Measurements from ENCODE around the gene CHAF1A. TPM values are rescaled to one million over a fixed set of nuclear protein-coding genes. Genes with fewer than 3 reads are reported as not detected.

Gene CHAF1A
- 10 to 100 TPM; 77.0 to 78.9 TPM for total RNA-seq

- CTCF ChIA-PET, result interaction anchor here (0.5 to 3.2 kb wide), 14 partner anchors 20 to 740 kb away, joined by 3 to 13 read pairs (median 3); partner anchors contain the start of gene STAP2
Measured at GRCh38 chr19:4402171-4403004, at the start of gene CHAF1A. Gene CHAF1A, plus strand, starts transcription at chr19:4402640. Its CDS starts 123 bp downstream, at chr19:4402763.

GRCh38 chr19:4352701-4353121 is 49.7 kb upstream of the CHAF1A start:
- Mint-ChIP-seq H3K27me3 (no peaks in the 10 kb centered on the region), H3K4me1 (no peaks in the 10 kb centered on the region), H3K9me3 (ENCODE audit: low read depth) (no peaks in the 10 kb centered on the region), H3K27ac (no peak overlapping the region), H3K36me3 (ENCODE audit: low read depth) (peaks cover 3% of the 10 kb centered on the region), H3K4me3 (no peak overlapping the region)
- ATAC-seq (peak; percentile 72), DNase-seq (peak; percentile 74)
- intact Hi-C loops (cut with DNase I, micrococcal nuclease), result loop anchor here (1.0 kb wide), 1 partner anchor 85 kb away; no protein-coding TSS in a partner anchor
- ChIA-PET CTCF (interaction anchor here (0.5 to 3.1 kb wide), 21 partner anchors 10 to 174 kb away, joined by 3 to 52 read pairs (median 4); partner anchors contain the start of genes MPND and YJU2), POLR2A (interaction anchor here (1.2 to 1.9 kb wide), 3 partner anchors 9 to 86 kb away, joined by 4 to 11 read pairs (median 7); partner anchors contain the start of gene MPND)

More at GRCh38 chr19:4402171-4403004, at the start of gene CHAF1A:
- Mint-ChIP-seq H3K27ac (peak within 1 kb of the TSS; percentile 95), H3K36me3 (ENCODE audit: low read depth) (peaks cover 34% of the 10 kb centered on the region), H3K4me3 (peak within 1 kb of the TSS; percentile 93), H3K9me3 (ENCODE audit: low read depth) (no peaks in the 10 kb centered on the region), H3K4me1 (peaks cover 55% of the 10 kb centered on the region), H3K27me3 (no peaks in the 10 kb centered on the region)
- DNase-seq (peak; percentile 100), ATAC-seq (peak; percentile 97)
- POLR2A ChIA-PET, result interaction anchor here (0.5 to 1.4 kb wide), 9 partner anchors 12 to 242 kb away, joined by 3 to 8 read pairs (median 3); partner anchors contain the start of genes HDGFL2, MPND and YJU2
- intact Hi-C loops (cut with DNase I, micrococcal nuclease), result loop anchor here (1.0 to 10.0 kb wide), 17 partner anchors 55 to 1575 kb away; partner anchors contain the start of genes UBXN6 (in 2 of the 2), YJU2 (in 2 of the 2), ANKRD24 (in 1 of the 2) and FEM1A (in 1 of the 2)

DNA sequence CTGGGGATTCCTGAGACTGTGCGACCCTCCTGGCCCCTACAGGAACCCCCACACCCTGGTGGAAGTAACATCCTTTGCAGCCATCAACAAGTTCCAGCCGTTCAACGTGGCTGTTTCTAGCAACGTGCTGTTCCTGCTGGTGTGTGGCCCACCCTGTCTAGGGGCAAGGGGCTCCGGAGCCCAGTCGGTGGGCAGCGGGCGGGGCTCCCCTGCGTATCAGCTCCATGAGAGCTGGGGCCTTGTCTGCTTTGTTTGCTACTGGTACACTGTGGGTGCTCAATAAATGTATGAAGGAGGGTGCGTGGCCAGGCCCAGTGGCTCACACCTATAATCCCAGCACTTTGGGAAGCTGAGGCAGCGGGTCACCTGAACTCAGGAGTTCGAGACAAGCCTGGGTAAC is 48.2 kb upstream of the CHAF1A start:
- H3K36me3 Mint-ChIP-seq (ENCODE audit: low read depth), result peaks cover 3% of the 10 kb centered on the region
- DNase-seq (no peak), ATAC-seq (no peak)
- H3K4me3 Mint-ChIP-seq, result no peak overlapping the region
- no peaks in the 10 kb centered on the region for H3K9me3 Mint-ChIP-seq (ENCODE audit: low read depth)
- ChIA-PET CTCF (interaction anchor here (2.1 kb wide), 1 partner anchor 22 kb away, joined by 8 read pairs; no protein-coding TSS in a partner anchor), POLR2A (no interaction called here)
- H3K27me3 Mint-ChIP-seq, result no peaks in the 10 kb centered on the region
- no peak overlapping the region for H3K27ac Mint-ChIP-seq
- no peaks in the 10 kb centered on the region for H3K4me1 Mint-ChIP-seq
- intact Hi-C loops (cut with DNase I, micrococcal nuclease), result no loop called here

- CTCF ChIA-PET, result no interaction called here
- intact Hi-C loops (cut with DNase I, micrococcal nuclease), result no loop called here
- H3K9me3 Mint-ChIP-seq (ENCODE audit: low read depth), result no peaks in the 10 kb centered on the region
- H3K4me1 Mint-ChIP-seq, result no peaks in the 10 kb centered on the region
- ATAC-seq, result no peak
- no peak overlapping the region for H3K27ac Mint-ChIP-seq
- no peak overlapping the region for H3K4me3 Mint-ChIP-seq
- POLR2A ChIA-PET, result no interaction called here
- H3K36me3 Mint-ChIP-seq (ENCODE audit: low read depth), result peaks cover 4% of the 10 kb centered on the region
- H3K27me3 Mint-ChIP-seq, result no peaks in the 10 kb centered on the region
- DNase-seq, result no peak
Measured at GRCh38 chr19:4354897-4355296, 47.5 kb upstream of the CHAF1A start.

DNA sequence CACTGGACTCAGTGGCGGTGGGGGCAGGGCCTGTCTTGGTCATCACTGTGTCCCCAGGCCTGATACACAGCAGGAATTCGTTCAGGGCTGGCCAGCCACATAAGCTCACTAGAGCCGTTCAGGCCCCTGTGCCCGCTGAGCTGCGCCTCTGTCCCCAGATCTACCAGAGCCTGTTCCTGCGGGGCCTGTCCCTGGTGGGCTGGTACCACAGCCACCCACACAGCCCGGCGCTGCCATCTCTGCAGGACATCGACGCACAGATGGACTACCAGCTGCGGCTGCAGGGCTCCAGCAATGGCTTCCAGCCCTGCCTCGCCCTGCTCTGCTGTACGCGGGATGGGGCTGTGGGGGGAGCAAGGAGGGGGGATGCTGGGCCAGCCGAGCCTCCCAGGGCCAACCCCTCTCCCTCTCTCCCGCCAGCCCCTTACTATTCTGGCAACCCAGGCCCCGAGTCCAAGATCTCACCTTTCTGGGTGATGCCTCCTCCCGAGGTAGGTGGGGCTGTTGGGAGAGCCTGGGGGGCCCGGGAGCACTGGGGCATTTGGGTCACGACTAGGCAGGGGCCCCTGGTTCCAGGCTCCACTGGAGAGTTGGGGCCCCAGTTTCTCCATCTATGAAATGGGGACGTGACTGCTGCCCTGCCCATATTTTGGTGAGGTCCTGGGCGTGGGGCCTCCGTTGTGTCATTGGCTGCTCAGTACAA is 45.2 kb upstream of the CHAF1A start:
- Mint-ChIP-seq H3K36me3 (ENCODE audit: low read depth) (peaks cover 14% of the 10 kb centered on the region), H3K4me1 (no peaks in the 10 kb centered on the region), H3K4me3 (no peak overlapping the region), H3K27me3 (no peaks in the 10 kb centered on the region), H3K9me3 (ENCODE audit: low read depth) (no peaks in the 10 kb centered on the region), H3K27ac (no peak overlapping the region)
- DNase-seq, result no peak
- ChIA-PET POLR2A (interaction anchor here (1.4 kb wide), 1 partner anchor 13 kb away, joined by 4 read pairs; no protein-coding TSS in a partner anchor), CTCF (no interaction called here)
- no peak for ATAC-seq
- intact Hi-C loops (cut with DNase I, micrococcal nuclease), result no loop called here

GRCh38 chr19:4357921-4358326 is 44.5 kb upstream of the CHAF1A start:
- H3K27ac Mint-ChIP-seq, result no peak overlapping the region
- peaks cover 12% of the 10 kb centered on the region for H3K36me3 Mint-ChIP-seq (ENCODE audit: low read depth)
- no peak for ATAC-seq
- H3K4me3 Mint-ChIP-seq, result no peak overlapping the region
- no peak for DNase-seq
- ChIA-PET CTCF (no interaction called here), POLR2A (interaction anchor here (1.4 kb wide), 1 partner anchor 12 kb away, joined by 4 read pairs; no protein-coding TSS in a partner anchor)
- no peaks in the 10 kb centered on the region for H3K27me3 Mint-ChIP-seq
- no peaks in the 10 kb centered on the region for H3K4me1 Mint-ChIP-seq
- intact Hi-C loops (cut with DNase I, micrococcal nuclease), result no loop called here
- H3K9me3 Mint-ChIP-seq (ENCODE audit: low read depth), result no peaks in the 10 kb centered on the region

DNA sequence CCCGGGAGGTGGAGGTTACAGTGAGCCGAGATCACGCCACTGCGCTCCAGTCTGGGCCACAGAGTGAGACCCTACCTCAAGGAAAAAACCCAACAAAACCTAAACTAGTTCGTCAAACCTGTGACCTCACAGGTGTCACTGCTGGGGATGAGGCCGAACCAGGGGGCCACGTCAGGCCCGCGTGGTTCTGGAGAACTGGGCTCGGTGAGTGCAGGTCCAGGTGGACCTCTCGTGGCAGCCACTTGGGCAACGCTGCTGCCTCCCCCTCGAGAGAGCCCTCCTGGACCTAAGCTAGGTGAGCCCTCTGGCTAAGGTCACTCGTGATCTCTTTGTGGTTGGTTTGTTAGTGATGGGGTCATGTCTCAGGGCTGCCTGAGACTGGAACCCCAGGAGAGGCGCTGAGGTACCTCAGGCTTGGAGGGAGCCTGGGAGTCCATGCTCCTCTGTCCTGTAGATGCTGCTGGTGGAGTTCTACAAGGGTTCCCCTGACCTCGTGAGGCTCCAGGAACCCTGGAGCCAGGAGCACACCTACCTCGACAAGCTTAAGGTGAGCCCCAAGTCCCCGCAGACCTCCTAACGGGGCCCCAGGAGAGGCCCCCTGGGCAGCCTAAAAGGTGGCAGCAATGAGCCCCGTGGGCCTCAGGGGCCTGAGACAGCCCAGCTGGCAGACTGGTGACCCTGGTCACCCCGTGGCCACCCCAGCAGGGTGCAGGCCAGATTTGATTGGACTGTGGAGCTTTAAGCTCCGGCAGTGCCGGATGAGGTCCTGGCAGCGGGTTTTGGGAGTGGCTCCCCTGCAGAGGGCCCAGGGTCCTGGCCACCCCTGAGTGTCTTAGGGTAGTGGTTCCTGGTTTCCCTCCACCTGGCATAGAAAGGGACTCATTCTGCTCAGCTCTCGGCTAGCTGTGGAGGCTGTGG is 43.5 kb upstream of the CHAF1A start:
- Mint-ChIP-seq H3K27me3 (no peaks in the 10 kb centered on the region), H3K27ac (no peak overlapping the region), H3K9me3 (ENCODE audit: low read depth) (no peaks in the 10 kb centered on the region), H3K4me3 (no peak overlapping the region), H3K4me1 (no peaks in the 10 kb centered on the region), H3K36me3 (ENCODE audit: low read depth) (peaks cover 16% of the 10 kb centered on the region)
- ChIA-PET CTCF (interaction anchor here (0.7 kb wide), 1 partner anchor 92 kb away, joined by 3 read pairs; no protein-coding TSS in a partner anchor), POLR2A (interaction anchor here (1.4 kb wide), 1 partner anchor 11 kb away, joined by 4 read pairs; no protein-coding TSS in a partner anchor)
- ATAC-seq, result no peak
- intact Hi-C loops (cut with DNase I, micrococcal nuclease), result no loop called here
- no peak for DNase-seq

- no peak overlapping the region for H3K4me3 Mint-ChIP-seq
- ChIA-PET POLR2A (no interaction called here), CTCF (no interaction called here)
- no peaks in the 10 kb centered on the region for H3K9me3 Mint-ChIP-seq (ENCODE audit: low read depth)
- ATAC-seq (no peak), DNase-seq (no peak)
- no peaks in the 10 kb centered on the region for H3K4me1 Mint-ChIP-seq
- H3K36me3 Mint-ChIP-seq (ENCODE audit: low read depth), result peaks cover 16% of the 10 kb centered on the region
- intact Hi-C loops (cut with DNase I, micrococcal nuclease), result no loop called here
- H3K27me3 Mint-ChIP-seq, result no peaks in the 10 kb centered on the region
- no peak overlapping the region for H3K27ac Mint-ChIP-seq
Measured at GRCh38 chr19:4359627-4360000, 42.8 kb upstream of the CHAF1A start.

DNA sequence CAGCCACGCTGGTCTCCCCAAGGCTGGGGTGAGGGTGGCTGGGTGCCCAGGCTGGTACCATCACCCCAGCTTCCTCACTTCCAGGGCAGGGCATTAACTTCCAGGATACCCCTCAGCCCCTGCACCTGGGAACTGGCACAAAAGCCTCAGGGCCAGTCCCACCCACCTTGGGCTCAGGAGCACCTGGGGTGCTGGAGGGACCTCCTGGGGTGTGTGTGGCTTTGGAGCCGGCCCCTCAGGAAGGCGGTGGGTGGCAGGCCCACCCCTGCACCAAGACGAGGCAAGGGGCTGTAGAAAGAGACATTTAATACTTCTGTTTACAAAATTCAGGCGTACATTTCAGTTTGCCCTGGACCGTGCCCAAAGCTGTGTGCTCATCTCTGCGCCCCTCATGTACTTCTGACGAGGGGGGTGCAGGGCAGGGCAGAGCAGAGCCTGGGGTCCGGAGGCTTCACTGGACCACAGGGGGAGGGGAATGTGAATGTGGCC is 42.3 kb upstream of the CHAF1A start:
- CTCF ChIA-PET, result no interaction called here
- POLR2A ChIA-PET, result no interaction called here
- intact Hi-C loops (cut with DNase I, micrococcal nuclease), result no loop called here
- no peaks in the 10 kb centered on the region for H3K4me1 Mint-ChIP-seq
- no peak overlapping the region for H3K27ac Mint-ChIP-seq
- no peak overlapping the region for H3K4me3 Mint-ChIP-seq
- DNase-seq (no peak), ATAC-seq (no peak)
- H3K9me3 Mint-ChIP-seq (ENCODE audit: low read depth), result no peaks in the 10 kb centered on the region
- H3K27me3 Mint-ChIP-seq, result no peaks in the 10 kb centered on the region
- H3K36me3 Mint-ChIP-seq (ENCODE audit: low read depth), result peaks cover 18% of the 10 kb centered on the region

GRCh38 chr19:4360641-4361151 is 41.7 kb upstream of the CHAF1A start:
- H3K9me3 Mint-ChIP-seq (ENCODE audit: low read depth), result no peaks in the 10 kb centered on the region
- peaks cover 18% of the 10 kb centered on the region for H3K36me3 Mint-ChIP-seq (ENCODE audit: low read depth)
- CTCF ChIA-PET, result no interaction called here
- ATAC-seq, result no peak
- DNase-seq, result no peak
- POLR2A ChIA-PET, result no interaction called here
- H3K4me3 Mint-ChIP-seq, result no peak overlapping the region
- no peaks in the 10 kb centered on the region for H3K27me3 Mint-ChIP-seq
- no peak overlapping the region for H3K27ac Mint-ChIP-seq
- intact Hi-C loops (cut with DNase I, micrococcal nuclease), result no loop called here
- no peaks in the 10 kb centered on the region for H3K4me1 Mint-ChIP-seq
